ENCODE results near the gene ESPN. TPM values are rescaled to one million over a fixed set of nuclear protein-coding genes. Genes with fewer than 3 reads are reported as not detected.

ESPN gene
- total RNA-seq, 1 donor from 2014 or later = 0.18 TPM

GRCh38 chr1:6468729-6469461 lies 44.3 kb downstream of the ESPN start:
- Mint-ChIP-seq H3K27ac (no peak overlapping the region), H3K4me1 (no peaks in the 10 kb centered on the region)
- POLR2A ChIA-PET = no interaction called here

GRCh38 chr1:6470132-6471085 lies 45.8 kb downstream of the ESPN start:
- CTCF ChIA-PET = no interaction called here
- no peak for ATAC-seq (ENCODE audit: low read depth)
- POLR2A ChIA-PET = no interaction called here

More at GRCh38 chr1:6468729-6469461, 44.3 kb downstream of the ESPN start:
- CTCF ChIA-PET = no interaction called here
- Mint-ChIP-seq H3K4me3 (no peak overlapping the region), H3K36me3 (ENCODE audit: low read depth) (no peaks in the 10 kb centered on the region), H3K27me3 (peaks cover 17% of the 10 kb centered on the region), H3K9me3 (no peaks in the 10 kb centered on the region)
- ATAC-seq (ENCODE audit: low read depth) (no peak), DNase-seq (no peak)
- intact Hi-C loops (cut with micrococcal nuclease) = no loop called here
- TF ChIP-seq CTCF (IDR thresholded peaks at IDR 0.05) = no peak

GRCh38 chr1:6471086-6471969 lies 46.8 kb downstream of the ESPN start:
- intact Hi-C loops (cut with micrococcal nuclease) = no loop called here
- POLR2A ChIA-PET = no interaction called here

More at GRCh38 chr1:6470132-6471085, 45.8 kb downstream of the ESPN start:
- no peak for TF ChIP-seq CTCF (IDR thresholded peaks at IDR 0.05)
- Mint-ChIP-seq H3K4me1 (no peaks in the 10 kb centered on the region), H3K4me3 (no peak overlapping the region), H3K36me3 (ENCODE audit: low read depth) (no peaks in the 10 kb centered on the region), H3K27me3 (peaks cover 8% of the 10 kb centered on the region), H3K9me3 (no peaks in the 10 kb centered on the region), H3K27ac (no peak overlapping the region)
- intact Hi-C loops (cut with micrococcal nuclease) = no loop called here
- DNase-seq = no peak

GRCh38 chr1:6471970-6472368 lies 47.4 kb downstream of the ESPN start:
- H3K27me3 Mint-ChIP-seq = peaks cover 5% of the 10 kb centered on the region
- ATAC-seq (ENCODE audit: low read depth) (no peak), DNase-seq (no peak)
- ChIA-PET POLR2A (no interaction called here), CTCF (interaction anchor here (1.1 kb wide), 1 partner anchor 111 kb away, joined by 3 read pairs; no protein-coding TSS in a partner anchor)
- intact Hi-C loops (cut with micrococcal nuclease) = no loop called here
- H3K4me3 Mint-ChIP-seq = no peak overlapping the region
- H3K4me1 Mint-ChIP-seq = no peaks in the 10 kb centered on the region
- H3K9me3 Mint-ChIP-seq = no peaks in the 10 kb centered on the region
- no peaks in the 10 kb centered on the region for H3K36me3 Mint-ChIP-seq (ENCODE audit: low read depth)
- H3K27ac Mint-ChIP-seq = no peak overlapping the region
- TF ChIP-seq CTCF (IDR thresholded peaks at IDR 0.05) = no peak

More at GRCh38 chr1:6471086-6471969, 46.8 kb downstream of the ESPN start:
- no peak overlapping the region for H3K27ac Mint-ChIP-seq
- CTCF ChIA-PET = no interaction called here
- ATAC-seq (ENCODE audit: low read depth) (no peak), DNase-seq (no peak)
- H3K4me1 Mint-ChIP-seq = no peaks in the 10 kb centered on the region
- no peak for TF ChIP-seq CTCF (IDR thresholded peaks at IDR 0.05)
- H3K36me3 Mint-ChIP-seq (ENCODE audit: low read depth) = no peaks in the 10 kb centered on the region
- no peaks in the 10 kb centered on the region for H3K9me3 Mint-ChIP-seq
- H3K27me3 Mint-ChIP-seq = peaks cover 8% of the 10 kb centered on the region
- no peak overlapping the region for H3K4me3 Mint-ChIP-seq
